ENCODE measurements around the gene UHRF2. TPM values are rescaled to one million over a fixed set of nuclear protein-coding genes. Genes with fewer than 3 reads are reported as not detected.

The UHRF2 gene
- total and polyA plus RNA-seq, 2 donors (not counting 3 experiments of a cell fraction or from before 2014, with no cell fraction given): 63.5 to 101 TPM

DNA sequence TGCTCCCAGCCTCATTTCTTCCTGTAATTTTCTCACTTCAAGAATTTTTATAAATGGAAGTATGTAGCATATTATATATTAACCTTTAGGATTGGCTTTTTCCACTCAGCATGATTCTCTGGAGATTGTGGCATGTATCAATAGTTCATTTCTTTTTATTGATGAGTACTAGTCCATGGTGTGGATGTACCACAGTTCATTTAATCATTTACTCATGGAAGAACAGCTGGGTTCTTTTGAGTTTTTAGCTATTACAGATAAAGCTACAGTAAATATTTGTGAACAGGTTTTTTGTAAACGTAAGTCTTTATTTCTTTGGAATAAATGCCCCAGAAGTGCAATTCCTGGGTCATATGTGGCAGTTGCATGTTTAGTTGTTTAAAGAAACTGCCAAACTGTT is 76.1 kb downstream of the UHRF2 start:
- dilution Hi-C loops (cut with MboI; ENCODE audit: extremely low pct_ligation_motif_present, low sequenced_read_pairs): no loop called here
- H3K4me1 ChIP-seq (ENCODE audit: control insufficient read depth, extremely low read depth, insufficient read depth, low read length): no peaks in the 10 kb centered on the region
- no peaks in the 10 kb centered on the region for H3K27me3 ChIP-seq (ENCODE audit: control insufficient read depth in 2 of 2, insufficient read depth in 2 of 2, low read length in 2 of 2)
- H2AFZ ChIP-seq (ENCODE audit: low read depth, low read length): no peak overlapping the region
- no peak overlapping the region for H3K27ac ChIP-seq (ENCODE audit: insufficient read depth, low read depth, low read length)
- no peak overlapping the region for H3K4me2 ChIP-seq (ENCODE audit: insufficient read depth, low read length)
- H3K9ac ChIP-seq (replicated peaks; ENCODE audit: extremely low read depth, insufficient read depth, low read length): no peak overlapping the region
- TF ChIP-seq EZH2 (IDR thresholded peaks at IDR 0.05; ENCODE audit: borderline replicate concordance, low read depth, low read length, severe bottlenecking) (no peak), GATA2 (IDR thresholded peaks at IDR 0.05; ENCODE audit: insufficient read depth, insufficient read length, low read depth, low read length) (no peak), JUN (IDR thresholded peaks at IDR 0.05; ENCODE audit: borderline replicate concordance, insufficient read depth, insufficient read length, low read depth) (no peak), POLR2AphosphoS5 (IDR thresholded peaks at IDR 0.05; ENCODE audit: insufficient read depth, low read depth, low read length) (no peak), POLR2A (IDR thresholded peaks at IDR 0.05; ENCODE audit: low read depth, low read length) (no peak), MYC (IDR thresholded peaks at IDR 0.05; ENCODE audit: low read depth, low read length) (no peak), FOS (IDR thresholded peaks at IDR 0.05; ENCODE audit: borderline replicate concordance, insufficient read depth, low read length) (no peak)
- TF ChIP-seq, protein P1, sequence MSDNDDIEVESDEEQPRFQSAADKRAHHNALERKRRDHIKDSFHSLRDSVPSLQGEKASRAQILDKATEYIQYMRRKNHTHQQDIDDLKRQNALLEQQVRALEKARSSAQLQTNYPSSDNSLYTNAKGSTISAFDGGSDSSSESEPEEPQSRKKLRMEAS (IDR thresholded peaks at IDR 0.05; ENCODE audit: insufficient read depth, insufficient read length): no peak
- TF ChIP-seq, protein P2, sequence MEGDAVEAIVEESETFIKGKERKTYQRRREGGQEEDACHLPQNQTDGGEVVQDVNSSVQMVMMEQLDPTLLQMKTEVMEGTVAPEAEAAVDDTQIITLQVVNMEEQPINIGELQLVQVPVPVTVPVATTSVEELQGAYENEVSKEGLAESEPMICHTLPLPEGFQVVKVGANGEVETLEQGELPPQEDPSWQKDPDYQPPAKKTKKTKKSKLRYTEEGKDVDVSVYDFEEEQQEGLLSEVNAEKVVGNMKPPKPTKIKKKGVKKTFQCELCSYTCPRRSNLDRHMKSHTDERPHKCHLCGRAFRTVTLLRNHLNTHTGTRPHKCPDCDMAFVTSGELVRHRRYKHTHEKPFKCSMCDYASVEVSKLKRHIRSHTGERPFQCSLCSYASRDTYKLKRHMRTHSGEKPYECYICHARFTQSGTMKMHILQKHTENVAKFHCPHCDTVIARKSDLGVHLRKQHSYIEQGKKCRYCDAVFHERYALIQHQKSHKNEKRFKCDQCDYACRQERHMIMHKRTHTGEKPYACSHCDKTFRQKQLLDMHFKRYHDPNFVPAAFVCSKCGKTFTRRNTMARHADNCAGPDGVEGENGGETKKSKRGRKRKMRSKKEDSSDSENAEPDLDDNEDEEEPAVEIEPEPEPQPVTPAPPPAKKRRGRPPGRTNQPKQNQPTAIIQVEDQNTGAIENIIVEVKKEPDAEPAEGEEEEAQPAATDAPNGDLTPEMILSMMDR (IDR thresholded peaks at IDR 0.05; ENCODE audit: extremely low read depth in 1 of 2, insufficient read depth in 1 of 2, low read depth in 1 of 2, low read length in 2 of 2): no peak
- peaks cover 77% of the 10 kb centered on the region for H3K79me2 ChIP-seq (ENCODE audit: control insufficient read depth, insufficient read depth, low read length)
- POLR2A ChIA-PET: interaction anchor here (0.6 kb wide), 1 partner anchor 636 kb away, joined by 6 read pairs; no protein-coding TSS in a partner anchor
- H3K36me3 ChIP-seq (ENCODE audit: control insufficient read depth in 2 of 2, extremely low read depth in 1 of 2, insufficient read depth in 2 of 2, low read length in 2 of 2): peaks cover 3 to 19% of the 10 kb centered on the region in 2 experiments
- H3K9me3 ChIP-seq (replicated peaks; ENCODE audit: control insufficient read depth, insufficient read depth, low read length): no peaks in the 10 kb centered on the region
- intact Hi-C loops (cut with micrococcal nuclease): loop anchor here (5.0 to 10.0 kb wide), 2 partner anchors 77 to 434 kb away; partner anchors contain the start of gene UHRF2
- CTCF ChIA-PET: interaction anchor here (1.5 to 1.9 kb wide), 3 partner anchors 8 to 79 kb away, joined by 4 to 8 read pairs (median 6); no protein-coding TSS in a partner anchor
- no peak overlapping the region for H3K4me3 ChIP-seq (replicated peaks in 1 of 3; ENCODE audit: insufficient read depth in 1 of 3, low read depth in 1 of 3, low read length in 3 of 3)
- H4K20me1 ChIP-seq (replicated peaks; ENCODE audit: control insufficient read depth, extremely low read depth, insufficient read depth, low read length): no peaks in the 10 kb centered on the region
- no peaks in the 10 kb centered on the region for H3K9me1 ChIP-seq (replicated peaks; ENCODE audit: control insufficient read depth, extremely low read depth, insufficient read depth, low read length)
- FAIRE-seq: no peak
- BruUV-seq (replicated peaks): no TSS peak
- DNase-seq (ENCODE audit: low read depth, low spot score): no peak
